Choroid plexus epithelial cell (primary cell): ENCODE results near the gene MYD88.
A peak's percentile ranks its signal among the peaks of the same experiment; 100 is the strongest.

Source experiments
- DNase-seq: peaks from one replicate; pipeline ENCODE4 v3.0.0-alpha.2; 2010; ENCODE audit warnings: low read depth
- H3K4me3 ChIP-seq: 2 replicates; pipeline ENCODE4 v1.5.1; 2011; ENCODE audit warnings: low read depth, mild to moderate bottlenecking, control low read depth, low read length, moderate library complexity
- TF ChIP-seq, protein P1 (sequence below): conservative IDR thresholded peaks from 2 replicates; pipeline ENCODE4 v1.5.1; 2011; ENCODE audit warnings: low read depth, mild to moderate bottlenecking, control low read depth, inconsistent platforms, low read length, moderate library complexity

The MYD88 gene

DNA sequence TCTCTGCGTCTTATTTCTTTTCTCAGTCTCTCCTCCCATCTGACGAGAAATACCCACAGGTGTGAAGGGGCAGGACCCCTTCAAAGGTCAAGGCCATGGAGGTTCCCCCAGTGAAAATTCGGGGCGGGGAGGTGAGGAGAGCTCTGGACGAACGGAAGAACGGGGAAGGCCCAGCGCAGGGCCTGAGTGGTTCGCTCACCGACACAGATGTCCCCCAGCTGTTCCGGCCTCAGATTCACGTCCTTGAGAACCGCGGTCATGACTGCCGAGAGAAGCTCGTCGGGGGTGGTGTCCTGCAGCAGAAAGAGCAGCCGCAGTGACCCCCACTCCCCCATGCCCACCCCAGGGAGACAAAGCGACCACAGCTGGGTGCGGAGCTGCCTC lies 2.1 kb upstream of the MYD88 start:
- peak overlapping the region; percentile 92 for H3K4me3 ChIP-seq
- TF ChIP-seq, protein P1, sequence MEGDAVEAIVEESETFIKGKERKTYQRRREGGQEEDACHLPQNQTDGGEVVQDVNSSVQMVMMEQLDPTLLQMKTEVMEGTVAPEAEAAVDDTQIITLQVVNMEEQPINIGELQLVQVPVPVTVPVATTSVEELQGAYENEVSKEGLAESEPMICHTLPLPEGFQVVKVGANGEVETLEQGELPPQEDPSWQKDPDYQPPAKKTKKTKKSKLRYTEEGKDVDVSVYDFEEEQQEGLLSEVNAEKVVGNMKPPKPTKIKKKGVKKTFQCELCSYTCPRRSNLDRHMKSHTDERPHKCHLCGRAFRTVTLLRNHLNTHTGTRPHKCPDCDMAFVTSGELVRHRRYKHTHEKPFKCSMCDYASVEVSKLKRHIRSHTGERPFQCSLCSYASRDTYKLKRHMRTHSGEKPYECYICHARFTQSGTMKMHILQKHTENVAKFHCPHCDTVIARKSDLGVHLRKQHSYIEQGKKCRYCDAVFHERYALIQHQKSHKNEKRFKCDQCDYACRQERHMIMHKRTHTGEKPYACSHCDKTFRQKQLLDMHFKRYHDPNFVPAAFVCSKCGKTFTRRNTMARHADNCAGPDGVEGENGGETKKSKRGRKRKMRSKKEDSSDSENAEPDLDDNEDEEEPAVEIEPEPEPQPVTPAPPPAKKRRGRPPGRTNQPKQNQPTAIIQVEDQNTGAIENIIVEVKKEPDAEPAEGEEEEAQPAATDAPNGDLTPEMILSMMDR = no peak
- DNase-seq = peak; percentile 27

DNA sequence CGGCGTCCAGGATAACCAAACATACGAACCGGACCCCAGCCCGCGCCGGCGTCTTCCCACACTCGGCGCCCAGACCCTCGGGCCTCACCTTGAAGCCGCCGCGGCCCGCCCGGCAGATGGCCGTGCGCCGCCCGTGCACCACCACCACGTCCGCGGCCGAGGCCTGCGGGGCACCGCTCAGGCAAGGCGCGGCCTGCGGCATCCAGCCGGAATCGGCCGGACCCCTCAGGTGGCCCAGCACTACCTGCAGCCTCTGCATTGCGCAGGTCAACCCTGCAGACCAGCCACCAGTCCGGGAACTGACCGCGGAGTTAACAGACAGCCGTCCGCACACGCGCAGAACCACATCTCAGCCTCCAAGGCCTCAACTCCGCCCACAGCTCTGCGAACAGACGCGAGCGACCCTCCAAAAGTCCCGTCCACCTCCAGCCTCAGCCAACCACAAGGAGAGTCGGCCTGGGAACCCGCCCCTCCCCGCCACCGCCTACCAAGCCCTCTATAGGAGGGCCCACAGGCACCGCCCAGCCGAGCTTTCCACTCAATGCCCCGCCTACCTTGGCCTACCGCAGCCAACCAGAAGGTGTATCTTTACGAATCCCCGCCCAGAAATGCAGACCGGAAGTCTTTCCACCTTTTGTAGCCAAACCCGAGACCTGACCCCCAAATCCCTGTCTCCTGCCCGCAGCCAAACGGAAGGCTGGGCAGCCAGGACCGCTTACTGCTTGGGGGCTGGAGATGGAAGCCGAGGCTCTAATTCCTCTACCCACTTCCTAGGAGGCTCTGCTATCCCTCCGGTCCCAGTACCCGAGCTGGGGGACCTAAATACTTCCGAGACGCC lies 1.5 kb upstream of the MYD88 start, which contains the start of gene ACAA1:
TSS of gene ACAA1 (minus strand) at position 351 of the 838 bp plus-strand sequence. CDS start at position 259, 92 bp downstream.
- peak within 1 kb of the TSS; percentile 92 for H3K4me3 ChIP-seq
- DNase-seq = peak; percentile 99
- TF ChIP-seq, protein P1 = no peak

- TF ChIP-seq, protein P1 = peak; percentile 38
- peak; percentile 12 for DNase-seq
- H3K4me3 ChIP-seq = peak overlapping the region; percentile 90
These were observed 679 bp upstream of the MYD88 start for GRCh38 chr3:38137615-38138348.

- TF ChIP-seq, protein P1 = no peak
These were observed 730 bp downstream of the MYD88 start for GRCh38 chr3:38139191-38139590.

DNA sequence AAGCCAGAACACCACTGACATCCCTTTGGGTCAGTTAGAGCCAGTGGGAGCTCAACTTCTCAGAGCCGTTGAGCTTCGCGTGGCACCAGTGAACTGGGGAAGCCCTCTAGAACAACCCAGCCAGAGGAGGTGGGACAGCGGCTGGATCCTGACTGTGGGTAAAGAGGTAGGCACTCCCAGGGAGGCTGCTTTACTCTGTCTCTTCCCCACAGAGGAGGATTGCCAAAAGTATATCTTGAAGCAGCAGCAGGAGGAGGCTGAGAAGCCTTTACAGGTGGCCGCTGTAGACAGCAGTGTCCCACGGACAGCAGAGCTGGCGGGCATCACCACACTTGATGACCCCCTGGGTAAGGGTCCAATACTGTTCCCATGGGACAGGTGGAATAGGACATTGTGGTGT lies 1.2 kb downstream of the MYD88 start:
- DNase-seq = no peak
- peak overlapping the region; percentile 90 for H3K4me3 ChIP-seq
- TF ChIP-seq, protein P1 = no peak

More at GRCh38 chr3:38139191-38139590, 730 bp downstream of the MYD88 start:
- peak overlapping the region; percentile 90 for H3K4me3 ChIP-seq
- peak; percentile 25 for DNase-seq

DNA sequence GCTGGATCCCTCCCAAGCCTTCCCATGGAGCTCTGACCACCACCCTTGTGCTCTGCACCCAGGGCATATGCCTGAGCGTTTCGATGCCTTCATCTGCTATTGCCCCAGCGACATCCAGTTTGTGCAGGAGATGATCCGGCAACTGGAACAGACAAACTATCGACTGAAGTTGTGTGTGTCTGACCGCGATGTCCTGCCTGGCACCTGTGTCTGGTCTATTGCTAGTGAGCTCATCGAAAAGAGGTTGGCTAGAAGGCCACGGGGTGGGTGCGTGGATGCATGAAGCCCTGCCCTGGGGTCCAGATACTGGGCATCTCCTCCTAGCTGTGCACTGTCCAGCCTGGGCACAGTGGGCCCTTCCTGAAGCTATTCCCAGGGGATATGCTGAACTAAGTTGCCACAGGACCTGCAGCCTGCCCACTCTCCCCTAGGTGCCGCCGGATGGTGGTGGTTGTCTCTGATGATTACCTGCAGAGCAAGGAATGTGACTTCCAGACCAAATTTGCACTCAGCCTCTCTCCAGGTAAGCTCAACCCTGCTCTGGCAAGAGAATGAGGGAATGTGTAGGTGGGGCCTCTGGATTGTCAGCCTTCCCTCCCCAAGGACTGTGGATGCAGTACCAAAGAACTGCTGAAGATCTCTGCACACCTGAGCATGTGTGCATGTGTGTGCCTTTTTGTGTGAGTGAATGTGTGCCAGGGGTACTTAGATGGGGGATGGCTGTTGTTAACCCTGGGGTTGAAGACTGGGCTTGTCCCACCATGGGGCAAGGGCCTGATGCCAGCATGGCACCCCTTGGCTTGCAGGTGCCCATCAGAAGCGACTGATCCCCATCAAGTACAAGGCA lies 2.1 kb downstream of the MYD88 start:
- H3K4me3 ChIP-seq = no peak overlapping the region
- DNase-seq = no peak
- TF ChIP-seq, protein P1 = no peak
